Fibroblast of upper back skin (primary cell): ENCODE results near the gene CLEC16A.

Experiments
- DNase-seq: peaks from one replicate; pipeline ENCODE4 v3.0.0-alpha.2; 2013

Gene CLEC16A

DNA sequence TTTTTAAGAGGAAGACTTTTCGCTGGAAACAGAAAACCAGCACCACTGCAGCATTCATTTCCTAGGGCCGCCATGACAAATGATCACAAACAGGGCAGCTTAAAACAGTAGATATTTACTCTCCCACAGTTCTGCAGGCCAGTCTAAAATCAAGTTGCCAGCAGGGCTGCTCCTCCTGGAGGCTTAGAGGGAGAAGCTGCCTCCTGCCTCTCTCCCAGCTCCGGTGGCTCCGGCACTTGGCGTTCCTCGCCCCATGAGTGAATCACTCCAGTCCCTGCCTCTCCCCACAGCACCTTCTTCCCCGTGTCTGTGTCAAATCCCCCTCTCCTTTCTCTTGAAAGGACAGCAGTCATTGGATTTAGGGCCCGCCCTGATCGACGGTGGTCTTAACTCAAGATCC, 239.6 kb downstream of the CLEC16A start:
- no peak for DNase-seq

DNA sequence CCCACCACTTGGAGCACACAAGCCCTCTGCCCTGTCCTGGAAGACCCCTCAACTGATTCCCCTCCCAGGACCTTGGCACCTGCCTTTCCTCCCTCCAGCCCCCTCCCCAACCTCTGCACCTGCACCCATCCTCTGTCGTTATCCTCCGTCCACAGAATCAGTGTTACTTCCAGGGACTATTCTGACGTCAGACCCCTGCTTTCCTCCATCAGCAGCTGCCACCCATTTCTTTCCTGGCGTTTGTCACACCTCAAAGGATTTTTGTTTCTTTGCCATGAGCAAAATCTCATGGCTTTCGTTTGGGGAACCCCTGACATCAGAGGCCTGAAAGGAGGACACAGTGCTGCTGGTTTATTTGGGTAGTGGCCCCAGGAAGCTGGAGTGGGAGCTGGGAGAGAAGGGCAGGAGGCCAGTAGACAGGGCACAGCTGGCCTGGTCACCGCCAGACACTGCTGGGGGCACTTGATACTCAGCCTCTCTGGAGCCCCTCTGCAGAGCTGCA, 243.2 kb downstream of the CLEC16A start:
- no peak for DNase-seq

DNA sequence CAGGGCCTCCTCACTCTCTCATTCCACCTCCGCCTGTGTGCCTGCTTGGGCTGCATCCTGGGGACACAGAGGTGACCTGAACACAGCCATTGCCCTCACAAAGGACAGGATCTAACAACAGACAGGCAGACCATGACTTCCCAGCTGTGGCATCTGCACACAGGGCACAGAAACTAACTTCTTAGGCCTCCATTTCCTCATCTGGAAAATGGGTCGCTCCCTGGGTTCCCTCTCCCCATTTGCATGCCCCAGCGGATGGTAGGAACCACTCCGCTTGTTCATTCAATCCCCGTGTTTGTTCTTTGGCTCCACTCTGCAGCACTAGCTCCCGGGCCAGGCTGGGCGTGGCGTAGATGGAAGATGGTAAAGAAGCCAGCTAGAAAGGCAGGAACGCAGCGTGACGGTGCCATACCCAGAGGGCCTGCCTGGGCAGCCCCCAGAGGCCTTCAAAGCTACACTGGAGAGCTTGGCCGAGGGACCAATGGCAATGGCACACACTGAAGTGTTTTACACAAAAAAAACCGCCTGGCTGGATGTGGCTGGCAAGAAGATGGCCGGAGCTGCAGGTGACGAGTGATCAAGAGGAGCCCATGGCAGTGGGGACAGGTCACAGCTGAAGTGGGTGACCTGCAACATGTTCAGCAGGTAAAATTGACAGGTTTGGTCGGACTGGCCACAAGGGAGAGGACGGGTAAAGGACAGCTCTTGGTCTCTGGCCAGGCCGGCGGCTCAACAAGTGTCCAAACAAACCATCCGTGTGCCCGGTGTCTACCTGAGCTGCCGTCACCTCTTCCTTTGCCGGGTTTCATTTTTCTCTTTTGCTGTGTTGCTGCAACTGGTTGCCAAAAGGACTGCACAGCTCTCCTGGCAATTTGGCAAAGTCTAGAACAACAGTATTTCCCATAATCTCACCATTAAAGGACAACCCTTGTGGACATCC, 244.7 kb downstream of the CLEC16A start:
- no peak for DNase-seq

DNA sequence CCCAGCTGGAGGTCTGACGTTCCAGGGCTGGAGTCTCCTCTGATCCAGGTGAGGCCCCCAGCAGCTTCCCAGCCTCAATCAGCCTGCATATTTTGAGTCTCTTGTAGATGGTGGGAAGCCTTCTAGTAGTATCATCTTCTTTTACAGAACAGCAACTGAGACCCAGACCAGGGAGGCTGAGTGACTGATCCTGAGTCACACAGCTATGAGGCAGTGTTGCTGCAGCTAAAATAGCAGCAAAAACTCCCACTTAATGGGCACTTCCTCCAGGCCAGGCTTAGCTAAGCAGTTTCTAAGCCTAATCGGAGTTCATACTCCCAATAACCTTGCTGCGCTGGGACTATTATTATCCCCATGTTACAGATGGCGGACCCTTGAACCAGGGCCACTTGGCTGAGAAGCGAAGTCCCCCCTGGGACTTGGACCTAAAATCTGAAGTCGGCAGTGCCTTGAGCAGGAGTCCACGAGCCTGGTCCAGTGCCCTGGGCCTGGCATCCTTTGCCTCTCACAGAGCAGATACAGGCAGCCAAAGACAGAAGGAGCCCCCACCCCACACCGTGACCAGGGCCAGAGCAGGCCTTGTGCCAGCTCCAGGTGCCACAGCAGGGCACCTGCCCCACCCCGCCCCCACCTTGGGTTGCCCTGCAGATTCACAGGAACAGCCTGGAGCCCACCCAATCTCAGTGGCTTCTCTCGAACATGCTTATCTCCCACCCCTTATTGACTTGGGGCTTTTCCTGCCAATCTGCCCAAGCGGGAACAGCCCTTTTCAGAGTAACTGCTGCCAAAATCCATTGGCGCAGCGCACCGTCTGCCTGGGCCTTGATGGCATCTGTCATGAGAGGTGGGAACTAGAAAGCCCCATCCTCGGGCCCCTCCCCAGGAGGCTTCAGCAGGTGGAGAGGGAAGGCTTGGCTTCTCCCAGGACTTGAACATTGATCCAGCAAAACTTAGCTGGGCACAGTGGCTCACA, 246.5 kb downstream of the CLEC16A start:
- no peak for DNase-seq

DNA sequence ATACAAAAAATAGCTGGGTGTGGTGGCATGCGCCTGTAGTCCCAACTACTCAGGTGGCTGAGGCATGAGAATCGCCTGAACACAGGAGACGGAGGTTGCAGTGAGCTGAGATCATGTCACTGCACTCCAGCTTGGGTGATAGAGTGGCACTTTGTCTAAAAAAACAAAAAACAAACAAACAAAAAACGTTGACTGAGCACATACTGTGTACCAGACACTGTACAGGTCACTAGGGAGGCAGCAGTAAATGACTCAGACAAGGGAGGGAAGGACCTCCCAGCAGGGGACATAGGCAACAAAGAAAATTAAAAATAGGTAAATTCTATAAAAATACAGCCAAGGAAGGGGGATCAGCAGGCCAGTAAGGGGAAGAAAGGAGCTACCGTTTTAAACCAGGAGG, 247.3 kb downstream of the CLEC16A start:
- DNase-seq, result no peak

DNA sequence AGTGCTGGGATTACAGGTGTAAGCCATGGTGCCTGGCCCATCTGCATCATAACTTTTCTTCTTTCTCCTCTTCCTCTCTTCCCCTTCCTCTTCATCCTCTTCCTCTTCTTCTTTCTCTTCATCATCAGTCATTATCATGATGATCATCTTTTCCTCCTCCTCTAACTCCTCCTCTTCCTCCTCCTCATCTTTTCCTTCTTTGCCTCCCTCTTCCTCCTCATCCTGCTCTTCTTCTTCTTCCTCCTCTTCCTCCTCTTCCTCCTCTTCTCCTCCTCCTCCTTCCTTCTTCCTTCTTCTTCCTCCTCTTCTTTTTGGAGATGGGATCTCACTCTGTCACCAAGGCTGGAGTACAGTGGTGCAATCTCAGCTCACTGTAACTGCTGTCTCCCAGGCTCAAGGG, 249.1 kb downstream of the CLEC16A start:
- no peak for DNase-seq

DNA sequence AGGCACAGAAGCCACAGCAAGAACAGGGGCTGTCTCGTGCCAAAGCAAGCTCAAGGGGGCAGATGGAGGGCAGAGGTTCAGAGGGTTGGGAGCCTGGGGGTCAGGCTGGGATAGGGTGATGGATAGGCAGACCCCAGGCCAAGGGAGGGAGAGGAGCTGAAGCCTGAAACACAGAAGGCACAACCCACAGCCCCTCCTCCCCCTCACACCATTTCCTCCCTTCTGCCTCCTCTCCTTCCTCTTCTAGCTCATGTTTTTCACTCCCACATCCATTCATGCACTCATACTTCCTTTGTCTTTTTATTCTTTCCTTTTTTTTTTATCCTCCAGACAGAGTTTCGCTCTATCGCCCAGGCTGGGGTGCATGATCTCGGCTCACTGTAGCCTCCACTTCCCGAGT, 250.5 kb downstream of the CLEC16A start:
- DNase-seq, result no peak

DNA sequence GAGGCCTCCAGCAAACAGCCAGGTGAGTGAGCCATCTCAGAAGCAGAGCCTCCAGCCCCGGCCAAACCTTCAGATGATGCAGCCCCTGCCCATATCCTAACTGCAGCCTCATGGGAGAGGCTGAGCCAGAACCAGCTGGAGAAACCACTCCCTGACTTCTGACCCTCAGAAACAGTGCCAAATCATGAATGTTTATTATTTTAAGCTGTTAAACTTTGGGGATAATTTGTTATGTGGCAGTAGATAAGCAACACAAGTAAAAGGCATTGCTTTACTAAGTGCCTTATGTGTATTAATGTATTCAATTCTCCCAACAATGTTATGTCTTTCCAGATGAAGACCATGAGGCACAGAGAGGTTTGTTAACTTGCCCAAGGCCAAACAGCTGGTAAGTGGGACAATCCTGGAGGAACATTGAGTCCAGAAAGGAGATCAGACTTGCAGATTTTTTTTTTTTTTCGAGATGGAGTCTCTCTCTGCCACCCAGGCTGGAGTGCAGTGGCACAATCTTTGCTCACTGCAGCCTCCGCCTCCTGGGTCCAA, 252.0 kb downstream of the CLEC16A start:
- no peak for DNase-seq

DNA sequence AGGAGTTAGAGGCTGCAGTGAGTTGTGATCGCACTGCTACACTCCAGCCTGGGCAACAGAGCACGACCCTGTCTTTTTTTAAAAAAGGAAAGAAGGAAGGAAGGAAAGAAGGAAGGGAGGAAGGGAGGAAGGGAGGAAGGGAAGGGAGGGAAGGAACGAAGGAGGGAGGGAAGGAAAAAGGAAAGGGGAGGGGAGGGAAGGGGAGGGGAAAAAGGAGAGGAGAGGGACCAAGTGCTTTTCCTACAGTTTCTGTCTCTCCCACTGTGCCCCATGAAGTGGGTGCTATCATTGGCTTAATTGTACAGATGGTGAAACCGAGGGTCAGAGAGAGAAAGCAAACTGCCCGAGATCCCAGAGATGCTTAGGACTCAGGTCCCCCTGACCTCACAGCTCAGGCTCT, 254.0 kb downstream of the CLEC16A start:
- no peak for DNase-seq

DNA sequence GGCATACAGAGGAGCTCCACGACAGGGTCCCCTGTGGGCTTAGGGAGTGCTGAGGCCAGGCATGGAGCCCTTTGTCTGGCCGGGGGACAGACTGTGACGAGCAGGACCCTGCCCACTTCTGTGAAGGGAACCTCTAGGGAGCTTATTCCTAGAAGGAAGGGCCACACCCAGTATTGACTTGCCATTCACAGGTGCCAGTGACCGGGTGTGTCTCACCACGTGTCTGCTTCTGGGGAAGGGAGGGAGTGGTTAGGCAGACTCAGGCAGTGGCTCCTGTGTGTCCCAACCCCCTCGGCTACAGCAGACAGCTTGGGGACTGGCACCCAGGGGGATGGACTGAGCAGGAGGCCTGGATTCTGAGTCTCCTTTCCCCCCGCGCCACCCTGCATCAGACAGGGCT, 254.5 kb downstream of the CLEC16A start:
- DNase-seq, result no peak

DNA sequence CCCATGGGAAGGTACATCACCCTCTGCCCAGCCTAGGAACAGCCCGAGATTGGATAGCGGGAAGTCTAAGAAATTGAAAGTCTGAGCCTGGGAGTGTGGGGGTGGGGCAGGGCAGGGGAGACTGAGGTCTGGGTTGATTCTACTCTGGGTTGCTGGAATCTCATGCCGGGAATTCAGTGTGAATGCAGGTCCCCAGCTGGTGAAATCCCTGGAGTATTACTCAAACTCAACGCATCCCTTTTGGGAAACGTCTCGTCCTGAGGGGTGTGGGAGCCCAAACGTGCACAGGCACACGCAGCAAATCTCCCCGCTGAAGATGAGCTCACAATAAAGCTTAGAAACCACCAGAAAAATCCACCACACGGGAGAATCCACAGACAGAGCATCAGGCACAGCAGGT, 256.2 kb downstream of the CLEC16A start:
- DNase-seq, result peak; percentile 61

DNA sequence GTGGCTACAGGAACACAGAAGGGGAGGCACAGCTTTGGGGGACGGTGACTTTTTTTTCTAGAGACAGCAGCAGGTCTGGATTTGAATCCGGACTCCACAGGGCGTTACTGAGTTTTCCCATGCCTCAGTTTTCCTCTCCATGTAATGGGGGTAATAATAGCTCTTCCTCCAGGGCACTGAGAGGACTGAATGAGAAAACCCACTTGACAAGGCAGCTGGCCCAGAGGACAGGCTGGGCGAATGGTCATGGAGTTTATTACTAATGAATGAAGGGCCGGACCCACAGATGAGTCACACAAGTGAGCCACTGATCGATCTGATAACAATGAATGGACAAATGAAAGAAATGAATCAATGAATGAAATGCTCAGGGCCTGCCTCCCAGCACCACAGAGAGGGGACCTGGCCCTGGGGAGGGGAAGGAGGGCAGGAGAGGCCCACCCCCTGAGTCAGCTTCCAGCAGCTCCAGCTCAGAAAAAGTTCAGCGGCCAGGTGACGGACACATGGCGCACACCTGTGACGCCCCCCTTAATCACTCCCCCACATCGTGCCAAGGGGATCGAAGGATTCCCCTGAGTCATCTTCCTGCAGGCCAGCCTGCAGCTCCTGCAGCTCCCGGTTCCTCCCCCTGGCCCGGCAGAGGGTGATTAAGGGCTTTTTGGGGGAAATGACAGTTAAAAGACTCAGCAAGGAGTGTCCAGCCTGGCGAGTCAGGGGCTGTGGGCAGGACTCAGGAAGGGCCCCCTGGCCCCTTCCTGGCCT, 257.3 kb downstream of the CLEC16A start:
- DNase-seq, result peak; percentile 89

DNA sequence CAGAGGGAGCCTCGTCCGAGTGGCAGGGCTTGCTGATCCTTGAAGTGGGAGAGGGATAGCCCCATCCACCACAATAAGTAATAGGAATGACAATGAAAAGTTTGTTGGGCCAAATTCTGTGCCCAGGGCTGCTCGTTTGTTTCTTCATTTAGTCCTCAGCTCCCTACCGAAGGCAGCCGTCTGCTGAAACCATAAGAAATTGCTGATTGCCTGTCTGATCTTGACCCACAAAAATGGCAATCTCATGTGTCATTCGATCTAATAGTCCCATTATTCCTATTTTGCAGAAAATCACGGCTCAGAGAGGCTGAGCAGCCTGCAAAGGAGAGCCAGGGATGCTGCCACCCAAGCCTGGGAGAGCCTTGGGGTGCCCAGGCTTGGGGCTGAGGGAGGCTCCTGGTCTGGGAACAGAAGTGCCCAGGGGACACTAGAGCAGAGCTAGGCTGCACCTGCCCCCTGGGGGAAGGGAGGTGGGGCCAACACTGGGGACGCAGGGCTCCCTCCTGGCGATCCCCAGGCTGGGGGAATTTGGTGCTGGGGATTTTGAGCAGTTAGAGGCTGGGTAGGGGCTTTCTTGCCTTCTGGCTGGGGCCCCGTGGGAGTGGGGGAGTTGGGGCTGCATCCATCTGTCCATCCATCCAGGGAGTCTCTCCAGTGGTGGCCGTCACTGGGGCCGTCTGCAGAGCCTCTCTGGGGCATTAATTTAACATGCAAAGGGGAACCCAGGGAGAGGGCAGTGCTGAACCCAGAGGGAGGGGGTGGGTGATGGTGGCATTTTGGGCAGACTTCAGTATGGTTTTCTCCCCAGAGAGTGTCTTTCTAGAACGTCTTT, 258.1 kb downstream of the CLEC16A start:
- DNase-seq, result peak; percentile 74

DNA sequence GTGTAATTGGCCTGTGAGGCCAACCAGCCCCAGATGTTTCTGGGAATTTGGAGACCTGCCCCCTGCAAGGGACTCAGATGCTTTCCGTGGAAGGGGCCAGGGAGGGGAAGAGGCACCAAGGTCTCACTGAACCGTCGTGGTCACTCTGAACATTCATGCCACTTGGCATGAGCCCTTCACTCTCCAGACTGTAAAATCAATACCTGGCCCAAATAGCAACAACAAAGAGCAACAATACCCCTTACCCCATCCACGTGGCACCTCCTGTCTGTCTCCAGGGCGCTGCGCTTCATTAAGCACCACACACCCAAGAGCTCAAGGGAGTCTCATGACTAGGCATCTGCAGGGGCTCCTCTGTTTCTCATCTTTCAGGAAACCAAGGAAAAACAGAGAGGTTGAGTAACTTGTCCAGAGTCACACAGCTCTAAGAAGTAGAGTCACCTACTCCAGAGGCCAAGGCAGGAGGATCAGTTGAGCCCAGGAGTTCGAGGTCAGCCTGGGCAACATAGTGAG, 258.8 kb downstream of the CLEC16A start:
- no peak for DNase-seq

DNA sequence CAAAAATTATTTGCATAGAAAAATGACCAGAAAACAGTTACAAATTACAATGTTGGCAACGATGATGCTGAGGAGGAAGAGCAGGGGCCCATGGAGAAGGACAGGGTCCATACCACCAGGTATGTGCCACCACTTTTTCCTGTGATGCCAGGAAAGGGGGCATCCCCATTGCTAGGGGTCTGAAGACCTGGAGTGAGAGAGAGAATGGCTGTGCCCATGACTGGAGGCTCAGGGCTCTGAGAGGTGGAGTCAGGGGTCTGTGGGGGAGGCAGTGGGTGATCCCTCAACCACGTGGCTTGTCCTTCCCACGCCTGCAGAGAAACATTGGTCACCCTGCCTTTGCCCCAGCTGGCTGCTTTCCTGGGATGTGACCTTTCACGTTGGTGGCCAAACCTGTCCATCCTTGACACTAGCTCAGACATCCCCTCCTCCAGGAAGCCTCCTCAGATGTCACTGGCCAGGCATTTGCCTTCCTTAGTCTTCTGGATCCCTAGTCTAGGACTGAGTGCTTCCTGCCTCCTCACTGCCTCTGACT, 260.2 kb downstream of the CLEC16A start:
- no peak for DNase-seq

DNA sequence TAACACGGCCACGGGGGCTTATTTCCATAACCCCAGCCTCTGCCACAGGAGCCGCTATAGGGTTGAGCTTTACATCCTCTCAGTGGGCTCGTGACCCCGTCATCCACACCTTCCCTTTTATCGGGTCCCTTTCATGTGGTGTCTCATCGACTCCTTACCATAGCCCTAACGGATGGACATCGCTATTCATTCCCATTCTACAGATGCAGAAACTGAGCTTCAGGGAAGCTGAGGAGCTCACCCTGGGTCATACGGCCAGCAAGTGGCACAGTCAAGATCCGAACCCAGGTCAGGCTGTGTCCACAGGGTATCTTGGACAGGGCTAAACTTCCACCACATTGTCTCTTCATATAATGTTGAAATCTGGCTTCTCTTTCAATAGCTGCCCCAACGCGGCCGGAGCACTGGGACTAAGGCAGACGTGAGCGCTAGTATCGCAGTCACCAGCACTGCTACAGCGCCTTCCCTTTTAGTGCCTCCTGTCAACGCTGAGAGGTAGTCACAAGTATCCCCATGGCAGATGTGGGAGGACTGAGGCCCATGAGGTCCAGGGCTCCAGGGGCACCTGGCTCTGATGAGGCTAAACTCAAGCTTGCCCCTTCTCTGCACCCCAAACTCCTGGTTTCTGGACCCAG, 260.8 kb downstream of the CLEC16A start:
- no peak for DNase-seq

DNA sequence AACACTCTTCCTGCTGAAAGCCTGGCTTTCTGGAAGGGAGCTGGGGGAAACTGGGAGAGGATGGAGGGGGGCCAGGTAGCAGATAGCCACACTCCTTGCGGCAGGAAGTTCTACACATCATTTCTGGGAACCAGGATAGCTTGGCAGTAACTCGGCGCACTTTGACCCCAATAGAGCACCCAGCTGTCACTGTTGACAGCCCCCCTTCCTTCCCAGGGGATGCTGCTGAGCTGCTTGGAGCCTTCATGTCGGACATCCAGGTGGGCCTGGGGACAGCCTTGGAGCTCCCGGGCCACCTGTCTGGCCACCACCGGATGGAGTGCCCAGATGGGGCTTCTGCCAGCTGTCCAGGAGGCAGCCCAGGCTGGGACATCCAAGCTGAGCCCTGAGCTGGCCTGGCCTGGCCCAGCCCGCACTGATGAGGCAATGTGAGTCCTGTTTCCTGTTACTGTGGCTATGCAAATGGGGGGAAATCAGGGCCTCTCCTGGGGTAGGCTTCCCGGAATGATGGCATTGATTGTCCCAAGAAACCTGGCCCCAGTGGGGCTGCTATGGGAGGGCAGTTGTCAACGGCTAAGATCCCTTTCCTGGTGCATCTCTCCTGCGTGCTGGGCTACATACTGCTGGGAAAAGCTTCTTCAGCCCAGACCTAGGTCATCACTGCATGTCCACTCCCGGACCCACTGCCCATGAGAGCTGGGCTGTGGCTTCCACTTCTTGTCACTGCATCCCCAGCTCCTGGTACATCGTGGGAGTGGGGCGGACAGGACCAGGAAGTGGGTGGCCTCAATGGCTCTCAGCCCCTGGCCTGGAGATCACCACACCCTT, 261.6 kb downstream of the CLEC16A start:
- DNase-seq, result peak; percentile 24

DNA sequence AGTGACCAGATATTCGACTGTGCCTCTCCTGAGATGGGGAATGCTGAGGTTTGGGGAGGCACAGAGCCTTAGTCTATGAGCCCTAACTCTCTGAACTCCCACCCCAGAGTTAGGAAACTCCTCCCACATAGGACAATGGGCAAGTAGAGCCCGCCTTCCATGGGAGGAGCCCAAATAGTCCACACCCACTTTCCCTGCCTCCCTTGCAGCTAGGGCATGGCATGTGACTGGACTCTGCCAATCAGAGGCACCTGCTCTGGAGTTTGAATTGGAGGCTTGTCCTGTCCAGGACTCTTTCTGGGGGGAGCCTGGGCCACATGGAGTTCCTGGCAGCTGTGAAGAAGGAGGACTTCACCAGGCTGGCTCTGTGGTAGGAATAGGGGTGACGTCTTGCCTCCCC, 263.3 kb downstream of the CLEC16A start:
- DNase-seq, result no peak

DNA sequence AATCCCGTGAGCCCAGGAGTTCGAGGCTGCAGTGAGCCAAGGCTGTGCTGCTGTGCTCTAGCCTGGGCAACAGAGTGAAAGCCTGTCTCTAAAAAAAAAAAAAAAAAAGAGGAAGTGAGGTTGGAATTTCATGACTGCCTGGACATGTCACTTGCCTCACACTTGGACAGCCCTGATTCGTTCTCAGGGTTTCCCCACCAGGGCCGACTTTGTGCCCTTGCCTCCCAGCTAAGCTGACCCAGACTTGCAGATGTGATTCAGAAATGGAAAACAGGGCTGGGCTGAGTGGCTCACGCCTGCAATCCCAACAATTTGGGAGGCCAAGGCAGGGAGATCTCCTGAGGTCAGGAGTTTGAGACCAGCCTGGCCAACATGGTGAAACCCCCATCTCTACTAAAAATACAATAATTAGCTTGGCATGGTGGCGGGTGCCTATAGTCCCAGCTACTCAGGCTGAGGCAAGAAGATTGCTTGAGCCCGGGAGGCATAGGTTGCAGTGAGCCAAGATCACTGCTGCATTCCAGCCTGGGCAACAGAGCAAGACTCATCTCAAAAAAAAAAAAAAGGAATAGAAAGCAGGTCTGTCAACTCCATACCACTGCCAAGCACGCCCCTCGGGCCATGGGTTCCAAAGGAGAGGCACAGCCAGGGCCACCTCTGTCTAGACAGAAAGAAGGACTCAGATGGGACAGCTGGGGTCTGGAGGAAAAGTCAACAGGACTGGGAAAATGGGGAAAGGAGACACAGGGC, 264.7 kb downstream of the CLEC16A start:
- DNase-seq, result no peak
